NB4 (cell line): ENCODE measurements around the gene AQP3.

Source experiments
- MYC ChIP-seq: IDR thresholded peaks from 2 replicates; pipeline ENCODE4 v1.6.1; 2011; ENCODE audit warnings: low read depth, low read length
- POLR2A ChIP-seq: IDR thresholded peaks from 2 replicates; pipeline ENCODE4 v1.6.1; 2011; ENCODE audit warnings: mild to moderate bottlenecking; ENCODE audit not compliant: insufficient read length; ENCODE audit errors: extremely low read depth
- TF ChIP-seq, protein P1 (sequence below): IDR thresholded peaks from one replicate; pipeline ENCODE4 v1.5.1; 2012; ENCODE audit warnings: low read depth, low read length

GRCh38 chr9:33433871-33434270 is 13.5 kb downstream of the AQP3 start:
- TF ChIP-seq, protein P1, sequence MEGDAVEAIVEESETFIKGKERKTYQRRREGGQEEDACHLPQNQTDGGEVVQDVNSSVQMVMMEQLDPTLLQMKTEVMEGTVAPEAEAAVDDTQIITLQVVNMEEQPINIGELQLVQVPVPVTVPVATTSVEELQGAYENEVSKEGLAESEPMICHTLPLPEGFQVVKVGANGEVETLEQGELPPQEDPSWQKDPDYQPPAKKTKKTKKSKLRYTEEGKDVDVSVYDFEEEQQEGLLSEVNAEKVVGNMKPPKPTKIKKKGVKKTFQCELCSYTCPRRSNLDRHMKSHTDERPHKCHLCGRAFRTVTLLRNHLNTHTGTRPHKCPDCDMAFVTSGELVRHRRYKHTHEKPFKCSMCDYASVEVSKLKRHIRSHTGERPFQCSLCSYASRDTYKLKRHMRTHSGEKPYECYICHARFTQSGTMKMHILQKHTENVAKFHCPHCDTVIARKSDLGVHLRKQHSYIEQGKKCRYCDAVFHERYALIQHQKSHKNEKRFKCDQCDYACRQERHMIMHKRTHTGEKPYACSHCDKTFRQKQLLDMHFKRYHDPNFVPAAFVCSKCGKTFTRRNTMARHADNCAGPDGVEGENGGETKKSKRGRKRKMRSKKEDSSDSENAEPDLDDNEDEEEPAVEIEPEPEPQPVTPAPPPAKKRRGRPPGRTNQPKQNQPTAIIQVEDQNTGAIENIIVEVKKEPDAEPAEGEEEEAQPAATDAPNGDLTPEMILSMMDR: no peak
- TF ChIP-seq POLR2A (no peak), MYC (no peak)
